HepG2 (cell line): ENCODE data around the gene TRMT1. TPM values are rescaled to one million over a fixed set of nuclear protein-coding genes. Genes with fewer than 3 reads are reported as not detected.

Source experiments
- AGO2 ChIP-seq: fragments of 200-400 bp; formaldehyde crosslinking; optimal IDR thresholded peaks from 2 replicates; pipeline ENCODE3; 2017; ENCODE audit warnings: mild to moderate bottlenecking, low read depth, low read length, moderate library complexity
- ATF1 ChIP-seq: IDR thresholded peaks from 2 replicates; pipeline ENCODE4 v1.6.1; 2016; ENCODE audit warnings: mild to moderate bottlenecking, control low read depth
- CC2D1A ChIP-seq: sonication (generic); formaldehyde crosslinking; IDR thresholded peaks from 2 replicates; pipeline ENCODE4 v1.8.1; 2023; ENCODE audit warnings: mild to moderate bottlenecking, missing genetic modification reagents
- FOXA1 ChIP-seq, 2 experiments: fragments of 450-650 bp in 1 of 2; sonication (generic) in 1 of 2; formaldehyde crosslinking in 1 of 2; IDR thresholded peaks; 2 replicates each; pipeline versions ENCODE4 v1.4.0 to v1.6.1; 2016 to 2020; ENCODE audit warnings: missing genetic modification reagents in 1 of 2
- KLF13 ChIP-seq: sonication (generic); formaldehyde crosslinking; IDR thresholded peaks from 2 replicates; pipeline ENCODE4 v1.4.0; 2020; ENCODE audit warnings: mild to moderate bottlenecking, missing genetic modification reagents
- MAX ChIP-seq: IDR thresholded peaks from 2 replicates; pipeline ENCODE4 v1.6.1; 2012; ENCODE audit warnings: inconsistent platforms
- MBD4 ChIP-seq: IDR thresholded peaks from 2 replicates; pipeline ENCODE4 v1.6.1; 2012; ENCODE audit warnings: low read length, inconsistent platforms, borderline replicate concordance
- MIER3 ChIP-seq: IDR thresholded peaks from 2 replicates; pipeline ENCODE4 v1.6.1; 2016; ENCODE audit warnings: missing compliant biosample characterization, borderline replicate concordance
- NCOA2 ChIP-seq: sonication (generic); formaldehyde crosslinking; IDR thresholded peaks from 2 replicates; pipeline ENCODE4 v1.8.0; 2022; ENCODE audit warnings: inconsistent platforms
- NFRKB ChIP-seq: fragments of 450-650 bp; IDR thresholded peaks from 2 replicates; pipeline ENCODE4 v1.6.1; 2017
- NONO ChIP-seq, 2 experiments: fragments of 450-650 bp in 1 of 2; sonication (generic) in 1 of 2; formaldehyde crosslinking in 1 of 2; IDR thresholded peaks in 1 of 2; conservative IDR thresholded peaks in 1 of 2; 2 replicates each; pipeline versions ENCODE4 v1.6.1 to v1.8.0; 2017 to 2022; ENCODE audit warnings: mild to moderate bottlenecking in 1 of 2, missing genetic modification reagents in 1 of 2, moderate library complexity in 1 of 2
- RAD21 ChIP-seq: fragments of 450-650 bp; formaldehyde crosslinking; IDR thresholded peaks from 2 replicates; pipeline ENCODE4 v1.5.0; 2020; ENCODE audit warnings: mild to moderate bottlenecking
- RAD51 ChIP-seq: fragments of 450-650 bp; IDR thresholded peaks from 2 replicates; pipeline ENCODE4 v1.6.1; 2016; ENCODE audit warnings: borderline replicate concordance
- RARA ChIP-seq: IDR thresholded peaks from 2 replicates; pipeline ENCODE4 v1.6.1; 2016; ENCODE audit warnings: missing genetic modification reagents, missing compliant biosample characterization
- RORA ChIP-seq: sonication (generic); formaldehyde crosslinking; IDR thresholded peaks from 2 replicates; pipeline ENCODE4 v1.5.0; 2020; ENCODE audit warnings: mild to moderate bottlenecking, missing genetic modification reagents, moderate library complexity
- SIN3B ChIP-seq: fragments of 150-350 bp; IDR thresholded peaks from 2 replicates; pipeline ENCODE4 v1.6.1; 2014; ENCODE audit warnings: low read length
- SRSF1 ChIP-seq: fragments of 200-400 bp; formaldehyde crosslinking; optimal IDR thresholded peaks from 2 replicates; pipeline ENCODE3; 2017; ENCODE audit warnings: mild to moderate bottlenecking, low read depth, low read length, moderate library complexity
- TARDBP ChIP-seq: sonication (generic); formaldehyde crosslinking; IDR thresholded peaks from 2 replicates; pipeline ENCODE4 v1.8.0; 2022; ENCODE audit warnings: mild to moderate bottlenecking, missing genetic modification reagents
- THYN1 ChIP-seq: sonication (generic); formaldehyde crosslinking; IDR thresholded peaks from 2 replicates; pipeline ENCODE4 v1.8.1; 2023; ENCODE audit warnings: low read depth, mild to moderate bottlenecking, moderate library complexity, missing genetic modification reagents, borderline replicate concordance
- ZFP41 ChIP-seq: sonication (generic); formaldehyde crosslinking; IDR thresholded peaks from 2 replicates; pipeline ENCODE4 v1.4.0; 2020; ENCODE audit warnings: mild to moderate bottlenecking, missing genetic modification reagents, borderline replicate concordance
- ZFYVE20 ChIP-seq: sonication (generic); formaldehyde crosslinking; IDR thresholded peaks from 2 replicates; pipeline ENCODE4 v1.8.0; 2023; ENCODE audit warnings: low read depth, mild to moderate bottlenecking, moderate library complexity, missing genetic modification reagents, borderline replicate concordance
- ZKSCAN8 ChIP-seq: IDR thresholded peaks from 2 replicates; pipeline ENCODE4 v1.6.1; 2016; ENCODE audit warnings: borderline replicate concordance, missing genetic modification reagents, missing compliant biosample characterization
- ZNF225 ChIP-seq: sonication (generic); formaldehyde crosslinking; IDR thresholded peaks from 2 replicates; pipeline ENCODE4 v1.4.0; 2020; ENCODE audit warnings: mild to moderate bottlenecking, missing genetic modification reagents
- ZNF292 ChIP-seq: sonication (generic); formaldehyde crosslinking; IDR thresholded peaks from 2 replicates; pipeline ENCODE4 v1.8.1; 2022; ENCODE audit warnings: mild to moderate bottlenecking, low read depth, missing genetic modification reagents, borderline replicate concordance
- ZNF335 ChIP-seq: sonication (generic); formaldehyde crosslinking; IDR thresholded peaks from 2 replicates; pipeline ENCODE4 v1.4.0; 2020; ENCODE audit warnings: missing genetic modification reagents
- ZNF367 ChIP-seq: sonication (generic); formaldehyde crosslinking; IDR thresholded peaks from 2 replicates; pipeline ENCODE4 v1.4.0; 2020; ENCODE audit warnings: missing genetic modification reagents, borderline replicate concordance
- ZNF432 ChIP-seq: sonication (generic); formaldehyde crosslinking; IDR thresholded peaks from 2 replicates; pipeline ENCODE4 v1.5.0; 2020; ENCODE audit warnings: missing genetic modification reagents, mild to moderate bottlenecking, borderline replicate concordance
- ZNF543 ChIP-seq: sonication (generic); formaldehyde crosslinking; IDR thresholded peaks from 2 replicates; pipeline ENCODE4 v1.4.0; 2020; ENCODE audit warnings: mild to moderate bottlenecking, missing genetic modification reagents
- ZNF547 ChIP-seq: sonication (generic); formaldehyde crosslinking; IDR thresholded peaks from 2 replicates; pipeline ENCODE4 v1.5.1; 2020; ENCODE audit warnings: mild to moderate bottlenecking, missing genetic modification reagents
- ZNF7 ChIP-seq: IDR thresholded peaks from 2 replicates; pipeline ENCODE4 v1.6.1; 2016; ENCODE audit warnings: missing biosample characterization, missing genetic modification reagents
- ZNF749 ChIP-seq: sonication (generic); formaldehyde crosslinking; IDR thresholded peaks from 2 replicates; pipeline ENCODE4 v1.8.0; 2022; ENCODE audit warnings: mild to moderate bottlenecking, missing genetic modification reagents, moderate library complexity, borderline replicate concordance
- ZNF777 ChIP-seq: sonication (generic); formaldehyde crosslinking; IDR thresholded peaks from 2 replicates; pipeline ENCODE4 v1.4.0; 2020; ENCODE audit warnings: missing genetic modification reagents
- ZNF788 ChIP-seq: sonication (generic); formaldehyde crosslinking; IDR thresholded peaks from 2 replicates; pipeline ENCODE4 v1.5.0; 2020; ENCODE audit warnings: mild to moderate bottlenecking, missing genetic modification reagents, borderline replicate concordance
- ZSCAN21 ChIP-seq: sonication (generic); formaldehyde crosslinking; IDR thresholded peaks from 2 replicates; pipeline ENCODE4 v1.8.0; 2022; ENCODE audit warnings: mild to moderate bottlenecking, missing genetic modification reagents, moderate library complexity, borderline replicate concordance
- polyA plus RNA-seq, 8 experiments: library from polyadenylated mRNA; depleted of rRNA in 3 of 8; stranded (reverse) in 7 of 8; unstranded in 1 of 8; fragments of >200 nt; fragmentation: Illumina TruSeq in 4 of 8; extraction: Trizol in 4 of 8; gene quantifications; 2 replicates each; pipeline versions ENCODE4 v1.2.1 to v1.2.3, GENCODE V29; 2011 to 2016; ENCODE audit warnings: low read depth in 4 of 8, missing spikeins in 1 of 8, mixed read lengths in 1 of 8; ENCODE audit not compliant: insufficient read depth in 1 of 8
- total RNA-seq, 5 experiments: library from RNA; depleted of rRNA; stranded (reverse); fragments of >200 nt; fragmentation: Illumina TruSeq; extraction: Trizol; gene quantifications; 2 replicates each; pipeline ENCODE4 v1.2.3, GENCODE V29; 2016; ENCODE audit warnings: low read depth in 1 of 5

TRMT1 gene
- total and polyA plus RNA-seq, 2 of the 13 experiments (the other 11 are each of a cell fraction or from before 2014, with no cell fraction given): 35.5 to 44.1 TPM

- TF ChIP-seq ZKSCAN8 (no peak), THYN1 (no peak), ZNF788 (CRISPR knock-in tag) (0 out of 2 replicates have a peak, but pooled peaks have one; percentile 19), RARA (CRISPR knock-in tag) (peak; percentile 92), CC2D1A (no peak), ZNF777 (CRISPR knock-in tag) (peak; percentile 58), ZFP41 (no peak), ZNF7 (CRISPR knock-in tag) (no peak), ZSCAN21 (CRISPR knock-in tag) (no peak), RAD21 (CRISPR knock-in tag) (no peak), ATF1 (no peak), NCOA2 (no peak), MBD4 (no peak), TARDBP (peak; percentile 34; the same call in 1 of the 2 replicates), ZNF432 (CRISPR knock-in tag) (no peak), ZNF543 (no peak), MAX (peak; percentile 39; the same call in 1 of the 2 replicates), FOXA1 (IDR thresholded peaks at IDR 0.05) (no peak), FOXA1 (CRISPR knock-in tag; IDR thresholded peaks at IDR 0.05) (no peak), AGO2 (peak; percentile 76), MIER3 (no peak), SRSF1 (no peak), ZNF225 (no peak), ZNF335 (CRISPR knock-in tag) (no peak), RORA (CRISPR knock-in tag) (no peak), RAD51 (no peak), ZNF292 (CRISPR knock-in tag) (no peak), ZNF547 (CRISPR knock-in tag) (no peak), ZNF749 (CRISPR knock-in tag) (no peak), ZFYVE20 (CRISPR knock-in tag) (no peak), NFRKB (no peak), KLF13 (no peak), SIN3B (no peak), NONO (IDR thresholded peaks at IDR 0.05) (no peak), NONO (CRISPR knock-in tag; conservative IDR thresholded peaks at IDR 0.05) (peak; percentile 50; the same call in 1 of the 2 replicates), ZNF367 (CRISPR knock-in tag) (no peak)
Observed at GRCh38 chr19:13155472-13156359, 39.2 kb upstream of the TRMT1 start (continued).
